H9 (cell line): ENCODE measurements around the gene IRF2BPL. TPM values are rescaled to one million over a fixed set of nuclear protein-coding genes. Genes with fewer than 3 reads are reported as not detected.

Source experiments
- DNase-seq: peaks from one replicate; pipeline ENCODE4 v3.0.0-alpha.2; 2017
- H2AFZ ChIP-seq: one replicate; pipeline ENCODE4 v1.6.1; 2013; ENCODE audit warnings: mild to moderate bottlenecking, low read length, control low read depth, moderate library complexity
- H2AK5ac ChIP-seq: 2 replicates; pipeline ENCODE4 v1.6.1; 2013; ENCODE audit warnings: low read length, control low read depth, mixed read lengths; ENCODE audit not compliant: insufficient read length
- H2BK120ac ChIP-seq: one replicate; pipeline ENCODE4 v1.6.1; 2013; ENCODE audit warnings: low read depth, mild to moderate bottlenecking, low read length, control low read depth, inconsistent platforms; ENCODE audit not compliant: poor library complexity, severe bottlenecking
- H2BK12ac ChIP-seq: 2 replicates; pipeline ENCODE4 v1.6.1; 2013; ENCODE audit warnings: low read length, control low read depth, mixed read lengths, low read depth; ENCODE audit not compliant: insufficient read length
- H2BK15ac ChIP-seq: 2 replicates; pipeline ENCODE4 v1.6.1; 2013; ENCODE audit warnings: low read depth, low read length, control low read depth
- H2BK20ac ChIP-seq: one replicate; pipeline ENCODE4 v1.6.1; 2013; ENCODE audit warnings: low read depth, mild to moderate bottlenecking, low read length, control low read depth, inconsistent platforms; ENCODE audit not compliant: poor library complexity, severe bottlenecking
- H2BK5ac ChIP-seq: 2 replicates; pipeline ENCODE4 v1.6.1; 2013; ENCODE audit warnings: low read length, control low read depth, mixed read lengths; ENCODE audit not compliant: insufficient read length
- H3K14ac ChIP-seq: 2 replicates; pipeline ENCODE4 v1.6.1; 2013; ENCODE audit warnings: low read length, control low read depth; ENCODE audit not compliant: insufficient read depth
- H3K18ac ChIP-seq: 2 replicates; pipeline ENCODE4 v1.6.1; 2013; ENCODE audit warnings: low read depth, mild to moderate bottlenecking, mixed read lengths, low read length, control low read depth; ENCODE audit not compliant: insufficient read length
- H3K23ac ChIP-seq: 2 replicates; pipeline ENCODE4 v1.6.1; 2013; ENCODE audit warnings: low read length, control low read depth, mixed read lengths, low read depth; ENCODE audit not compliant: insufficient read length
- H3K23me2 ChIP-seq: 2 replicates; pipeline ENCODE4 v1.6.1; 2013; ENCODE audit warnings: low read depth, mild to moderate bottlenecking, mixed read lengths, low read length, control low read depth; ENCODE audit not compliant: insufficient read length, poor library complexity, severe bottlenecking
- H3K27ac ChIP-seq: 2 replicates; pipeline ENCODE4 v1.5.1; 2013; ENCODE audit warnings: low read length, control low read depth, mixed read lengths, low read depth; ENCODE audit not compliant: insufficient read length
- H3K27me3 ChIP-seq: 2 replicates; pipeline ENCODE4 v1.6.1; 2013; ENCODE audit warnings: low read length, control low read depth, inconsistent platforms; ENCODE audit not compliant: insufficient read depth
- H3K4ac ChIP-seq: 2 replicates; pipeline ENCODE4 v1.6.1; 2013; ENCODE audit warnings: low read depth, mild to moderate bottlenecking, control low read depth, inconsistent platforms, low read length, moderate library complexity
- H3K4me1 ChIP-seq: 2 replicates; pipeline ENCODE4 v1.6.1; 2013; ENCODE audit warnings: low read length, control low read depth, inconsistent platforms; ENCODE audit not compliant: insufficient read depth
- H3K4me2 ChIP-seq: 2 replicates; pipeline ENCODE4 v1.6.1; 2013; ENCODE audit warnings: low read length, control low read depth, mixed read lengths; ENCODE audit not compliant: insufficient read length, insufficient read depth
- H3K56ac ChIP-seq: 2 replicates; pipeline ENCODE4 v1.6.1; 2013; ENCODE audit warnings: low read depth, mild to moderate bottlenecking, mixed read lengths, low read length, control low read depth; ENCODE audit not compliant: insufficient read length
- H3K79me1 ChIP-seq: 2 replicates; pipeline ENCODE4 v1.6.1; 2013; ENCODE audit warnings: low read depth, mild to moderate bottlenecking, moderate library complexity, low read length, control low read depth, inconsistent platforms; ENCODE audit not compliant: insufficient read depth, poor library complexity, severe bottlenecking
- H3K79me2 ChIP-seq: 2 replicates; pipeline ENCODE4 v1.6.1; 2013; ENCODE audit warnings: low read length, control low read depth, inconsistent platforms; ENCODE audit not compliant: insufficient read depth
- H3K9ac ChIP-seq: 2 replicates; pipeline ENCODE4 v1.6.1; 2013; ENCODE audit warnings: low read length, control low read depth, mixed read lengths; ENCODE audit not compliant: insufficient read length; ENCODE audit errors: extremely low read depth
- H3K9me3 ChIP-seq: one replicate; pipeline ENCODE4 v1.6.1; 2013; ENCODE audit warnings: low read depth, low read length, inconsistent platforms; ENCODE audit not compliant: control insufficient read depth
- H3T11ph ChIP-seq: one replicate; pipeline ENCODE4 v1.6.1; 2013; ENCODE audit warnings: mild to moderate bottlenecking, low read length, control low read depth, inconsistent platforms
- H4K20me1 ChIP-seq: one replicate; pipeline ENCODE4 v1.6.1; 2013; ENCODE audit not compliant: control insufficient read depth, insufficient read length, insufficient read depth
- H4K5ac ChIP-seq: 2 replicates; pipeline ENCODE4 v1.6.1; 2013; ENCODE audit warnings: low read depth, mild to moderate bottlenecking, mixed read lengths, low read length, control low read depth; ENCODE audit not compliant: insufficient read length
- H4K8ac ChIP-seq: replicated peaks from 2 replicates; pipeline ENCODE4 v1.6.1; 2013; ENCODE audit warnings: low read length, control low read depth, mixed read lengths, low read depth; ENCODE audit not compliant: insufficient read length
- H4K91ac ChIP-seq: 2 replicates; pipeline ENCODE4 v1.6.1; 2013; ENCODE audit warnings: low read depth, mild to moderate bottlenecking, moderate library complexity, mixed read lengths, low read length, control low read depth; ENCODE audit not compliant: insufficient read length
- H3K27ac Mint-ChIP-seq, 3 experiments: 2 replicates in 2 of 3; 3 replicates in 1 of 3; pipeline ENCODE4 v1.8.0; 2020 to 2021; ENCODE audit warnings: mixed read lengths in 3 of 3, mild to moderate bottlenecking in 1 of 3, moderate library complexity in 1 of 3
- H3K27me3 Mint-ChIP-seq: 2 replicates; pipeline ENCODE4 v1.8.0; 2021; ENCODE audit warnings: low read depth, mild to moderate bottlenecking, moderate library complexity, mixed read lengths
- H3K36me3 Mint-ChIP-seq, 3 experiments: 2 replicates in 2 of 3; 3 replicates in 1 of 3; pipeline ENCODE4 v1.8.0; 2020 to 2021; ENCODE audit warnings: low read depth in 3 of 3, mixed read lengths in 3 of 3; ENCODE audit not compliant: insufficient read depth in 1 of 3
- H3K4me1 Mint-ChIP-seq, 2 experiments: 2 replicates each; pipeline ENCODE4 v1.8.0; 2020; ENCODE audit warnings: mixed read lengths in 2 of 2
- H3K4me3 Mint-ChIP-seq, 2 experiments: 2 replicates in 1 of 2; 3 replicates in 1 of 2; pipeline ENCODE4 v1.8.0; 2020 to 2021; ENCODE audit warnings: mild to moderate bottlenecking in 2 of 2, mixed read lengths in 2 of 2, moderate library complexity in 1 of 2
- H3K9me3 Mint-ChIP-seq, 2 experiments: 2 replicates in 1 of 2; 3 replicates in 1 of 2; pipeline ENCODE4 v1.8.0; 2020; ENCODE audit warnings: mild to moderate bottlenecking in 2 of 2, mixed read lengths in 2 of 2, moderate library complexity in 1 of 2
- CTCF ChIP-seq: fragments of 200-600 bp; sonication (generic); conservative IDR thresholded peaks from 3 replicates; pipeline ENCODE4 v1.8.0; 2021; ENCODE audit warnings: antibody characterized with exemption, mild to moderate bottlenecking
- WGBS: extraction: QIAGEN DNeasy Blood & Tissue Kit; methylation state at CpG from one replicate; pipeline ENCODE4 v1.1.7; 2013; ENCODE audit warnings: missing lambda C conversion rate, low lambda C conversion rate, mixed read lengths; ENCODE audit not compliant: insufficient read length; ENCODE audit errors: extremely low coverage; 5-methylcytosine and 5-hydroxymethylcytosine counted together
- total RNA-seq: library from RNA; stranded (reverse); gene quantifications from 2 replicates; pipeline ENCODE4 v1.2.1, GENCODE V29; 2021

The IRF2BPL gene
- total RNA-seq, 1 experiment from 2014 or later, result 59.0 TPM

- H3K4me2 ChIP-seq, result no peak overlapping the region
- WGBS, result no CpG with 5 or more reads among the region's 9 CpGs
- Mint-ChIP-seq H3K4me1 (peaks cover 62 to 66% of the 10 kb centered on the region in 2 experiments), H3K27me3 (peaks cover 6% of the 10 kb centered on the region), H3K4me3 (no peak overlapping the region; a peak in 1 of 5 replicates), H3K36me3 (peaks cover 0 to 6% (median 0%) of the 10 kb centered on the region in 3 experiments; a peak in 3 of 7 replicates), H3K9me3 (peaks cover 3% of the 10 kb centered on the region in 2 experiments; a peak in 2 of 5 replicates), H3K27ac (peak overlapping the region in 2 of 3 experiments; percentile 8 to 68; a peak in 3 of 7 replicates)
- no peak overlapping the region for H3K23ac ChIP-seq
- H3K27ac ChIP-seq, result no peak overlapping the region
- H2BK15ac ChIP-seq, result no peak overlapping the region
- H4K20me1 ChIP-seq, result no peaks in the 10 kb centered on the region
- H2BK5ac ChIP-seq, result no peak overlapping the region
- H3K79me1 ChIP-seq, result no peaks in the 10 kb centered on the region
- peaks cover 6% of the 10 kb centered on the region; the same call in 1 of the 2 replicates for H3K4me1 ChIP-seq
- DNase-seq, result no peak
- no peak overlapping the region for H2BK20ac ChIP-seq
- H3K9ac ChIP-seq, result no peak overlapping the region
- no peak overlapping the region for H2AFZ ChIP-seq
- H3K4ac ChIP-seq, result no peak overlapping the region
- H2BK12ac ChIP-seq, result no peak overlapping the region
- H3T11ph ChIP-seq, result no peak overlapping the region
- no peaks in the 10 kb centered on the region for H3K79me2 ChIP-seq
- no peak overlapping the region for H3K56ac ChIP-seq
- no peak for TF ChIP-seq CTCF
- no peak overlapping the region for H4K5ac ChIP-seq
- no peaks in the 10 kb centered on the region for H3K27me3 ChIP-seq
- no peak overlapping the region for H2AK5ac ChIP-seq
- no peak overlapping the region for H3K14ac ChIP-seq
- H3K23me2 ChIP-seq, result no peaks in the 10 kb centered on the region
- no peak overlapping the region for H4K8ac ChIP-seq
- no peak overlapping the region for H4K91ac ChIP-seq
- no peak overlapping the region for H3K18ac ChIP-seq
- H3K9me3 ChIP-seq, result no peaks in the 10 kb centered on the region
- H2BK120ac ChIP-seq, result no peak overlapping the region
These were observed 22.4 kb downstream of the IRF2BPL start for GRCh38 chr14:77006132-77006531.
